ENCODE data around the gene TCF7L1. TPM values are rescaled to one million over a fixed set of nuclear protein-coding genes. Genes with fewer than 3 reads are reported as not detected.

The TCF7L1 gene
- total RNA-seq, 1 donor from 2014 or later, result 1.4 TPM

- no peak for DNase-seq (ENCODE audit: low read depth)
- no peak overlapping the region for H3K4me3 ChIP-seq (ENCODE audit: low read depth, low read length)
- TF ChIP-seq, protein P1, sequence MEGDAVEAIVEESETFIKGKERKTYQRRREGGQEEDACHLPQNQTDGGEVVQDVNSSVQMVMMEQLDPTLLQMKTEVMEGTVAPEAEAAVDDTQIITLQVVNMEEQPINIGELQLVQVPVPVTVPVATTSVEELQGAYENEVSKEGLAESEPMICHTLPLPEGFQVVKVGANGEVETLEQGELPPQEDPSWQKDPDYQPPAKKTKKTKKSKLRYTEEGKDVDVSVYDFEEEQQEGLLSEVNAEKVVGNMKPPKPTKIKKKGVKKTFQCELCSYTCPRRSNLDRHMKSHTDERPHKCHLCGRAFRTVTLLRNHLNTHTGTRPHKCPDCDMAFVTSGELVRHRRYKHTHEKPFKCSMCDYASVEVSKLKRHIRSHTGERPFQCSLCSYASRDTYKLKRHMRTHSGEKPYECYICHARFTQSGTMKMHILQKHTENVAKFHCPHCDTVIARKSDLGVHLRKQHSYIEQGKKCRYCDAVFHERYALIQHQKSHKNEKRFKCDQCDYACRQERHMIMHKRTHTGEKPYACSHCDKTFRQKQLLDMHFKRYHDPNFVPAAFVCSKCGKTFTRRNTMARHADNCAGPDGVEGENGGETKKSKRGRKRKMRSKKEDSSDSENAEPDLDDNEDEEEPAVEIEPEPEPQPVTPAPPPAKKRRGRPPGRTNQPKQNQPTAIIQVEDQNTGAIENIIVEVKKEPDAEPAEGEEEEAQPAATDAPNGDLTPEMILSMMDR (conservative IDR thresholded peaks at IDR 0.05; ENCODE audit: low read depth, low read length), result peak; percentile 49
Observed at GRCh38 chr2:85131116-85131515, 2.1 kb upstream of the TCF7L1 start.

GRCh38 chr2:85132397-85132796 lies 795 bp upstream of the TCF7L1 start:
- TF ChIP-seq, protein P1 (conservative IDR thresholded peaks at IDR 0.05; ENCODE audit: low read depth, low read length), result no peak
- DNase-seq (ENCODE audit: low read depth), result no peak
- peak overlapping the region; percentile 52 for H3K4me3 ChIP-seq (ENCODE audit: low read depth, low read length)

DNA sequence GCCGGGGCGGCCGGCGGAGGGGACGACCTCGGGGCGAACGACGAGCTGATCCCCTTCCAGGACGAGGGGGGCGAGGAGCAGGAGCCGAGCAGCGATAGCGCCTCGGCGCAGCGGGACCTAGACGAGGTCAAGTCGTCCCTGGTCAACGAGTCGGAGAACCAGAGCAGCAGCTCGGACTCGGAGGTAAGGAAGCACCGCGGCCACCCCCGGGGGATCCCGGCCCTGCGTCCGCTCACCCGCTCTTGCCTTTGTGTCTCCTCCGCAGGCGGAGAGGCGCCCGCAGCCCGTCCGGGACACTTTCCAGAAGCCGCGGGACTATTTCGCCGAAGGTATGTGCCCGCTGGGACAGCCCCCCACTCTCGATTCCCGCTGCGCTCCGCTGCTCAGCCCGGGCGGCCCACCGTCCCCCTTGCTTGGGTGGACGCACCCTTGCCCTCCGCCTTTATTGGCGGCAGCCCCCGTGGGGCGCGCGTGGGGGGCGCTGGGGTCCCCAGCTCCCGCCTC lies 611 bp downstream of the TCF7L1 start:
- TF ChIP-seq, protein P1 (conservative IDR thresholded peaks at IDR 0.05; ENCODE audit: low read depth, low read length), result no peak
- no peak for DNase-seq (ENCODE audit: low read depth)
- H3K4me3 ChIP-seq (ENCODE audit: low read depth, low read length), result peak overlapping the region; percentile 45

GRCh38 chr2:85134255-85134895 lies 1.2 kb downstream of the TCF7L1 start:
- TF ChIP-seq, protein P1 (conservative IDR thresholded peaks at IDR 0.05; ENCODE audit: low read depth, low read length), result no peak
- no peak for DNase-seq (ENCODE audit: low read depth)
- peak overlapping the region; percentile 45 for H3K4me3 ChIP-seq (ENCODE audit: low read depth, low read length)

DNA sequence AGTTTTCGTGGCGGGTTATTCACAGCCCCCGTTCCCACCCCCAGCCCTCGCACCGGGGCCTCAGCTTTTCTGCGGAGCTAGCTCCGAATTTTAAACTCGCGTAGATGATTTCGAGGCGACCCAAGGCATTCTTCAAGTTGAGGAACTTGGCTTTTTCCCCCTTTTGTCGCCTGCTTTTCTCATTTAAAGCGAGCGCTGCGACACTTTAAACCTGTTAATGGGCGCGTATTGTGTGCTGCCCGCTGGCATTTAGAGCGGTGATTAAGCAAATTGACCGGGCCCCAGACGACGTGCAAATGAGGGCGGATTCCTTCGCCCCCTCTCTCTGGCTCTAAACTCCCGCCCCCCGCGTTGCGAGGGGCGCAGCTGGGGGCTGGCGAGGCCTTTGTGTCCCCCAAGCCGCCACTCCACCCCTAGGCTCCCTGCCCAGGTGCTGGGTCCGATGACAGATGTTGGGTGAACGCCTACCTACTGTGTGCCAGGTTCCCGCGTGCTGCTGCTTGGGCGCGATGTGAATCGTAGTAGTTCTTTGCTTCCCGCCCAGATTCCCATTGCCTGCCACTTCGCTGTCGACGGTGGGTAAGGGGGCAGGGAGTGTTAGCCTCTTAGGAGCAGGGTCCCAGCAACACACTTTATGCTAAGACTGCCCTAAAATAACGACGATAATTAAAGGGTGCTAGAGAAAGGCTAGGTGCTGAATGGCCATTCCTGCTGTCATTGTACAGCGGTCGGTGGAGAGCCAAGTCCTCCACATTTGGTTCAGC lies 1.9 kb downstream of the TCF7L1 start:
- H3K4me3 ChIP-seq (ENCODE audit: low read depth, low read length), result no peak overlapping the region
- TF ChIP-seq, protein P1 (conservative IDR thresholded peaks at IDR 0.05; ENCODE audit: low read depth, low read length), result no peak
- no peak for DNase-seq (ENCODE audit: low read depth)

- TF ChIP-seq, protein P1 (conservative IDR thresholded peaks at IDR 0.05; ENCODE audit: low read depth, low read length), result no peak
- no peak for DNase-seq (ENCODE audit: low read depth)
- H3K4me3 ChIP-seq (ENCODE audit: low read depth, low read length), result no peak overlapping the region
Observed at GRCh38 chr2:85135660-85135914, 2.4 kb downstream of the TCF7L1 start.
